HL-60/S4 treated with phorbol 12-myristate 13-acetate at 8.2 ng/mL for 4 days and 3 days (cell line): ENCODE data around the gene SCNN1G.

Source experiments
- in situ Hi-C: fragments of 300-500 bp; cut with MboI; formaldehyde crosslinking; loops from 2 replicates; pipeline ENCODE4 v1.15.0; 2022; ENCODE audit warnings: low sequenced_read_pairs

SCNN1G gene

GRCh38 chr16:23195366-23195978, 12.9 kb downstream of the SCNN1G start:
- in situ Hi-C loops = no loop called here

- in situ Hi-C loops = no loop called here
Observed at GRCh38 chr16:23196539-23196938, 14.0 kb downstream of the SCNN1G start.

- in situ Hi-C loops = no loop called here
Observed at GRCh38 chr16:23202166-23202565, 19.6 kb downstream of the SCNN1G start.

DNA sequence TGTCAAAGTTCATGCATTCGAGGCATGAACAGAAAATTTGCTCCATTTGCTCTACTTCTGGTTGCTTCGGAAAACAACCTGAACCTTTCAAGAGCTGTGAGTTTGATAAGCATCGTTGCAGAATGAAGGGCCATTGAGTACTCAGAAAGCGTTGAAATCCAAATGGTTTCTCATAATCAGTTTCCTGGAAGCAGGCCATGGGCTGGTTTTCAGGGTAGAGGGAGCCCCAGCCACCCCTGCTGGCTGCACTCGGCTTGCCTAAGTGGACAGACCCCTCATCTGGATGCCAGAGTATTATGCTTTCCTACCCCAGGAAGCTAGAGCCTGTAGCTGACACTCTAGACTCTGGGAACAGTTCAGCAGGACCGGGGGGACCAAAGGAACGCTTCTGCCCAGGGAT, 24.4 kb downstream of the SCNN1G start:
- in situ Hi-C loops = no loop called here

DNA sequence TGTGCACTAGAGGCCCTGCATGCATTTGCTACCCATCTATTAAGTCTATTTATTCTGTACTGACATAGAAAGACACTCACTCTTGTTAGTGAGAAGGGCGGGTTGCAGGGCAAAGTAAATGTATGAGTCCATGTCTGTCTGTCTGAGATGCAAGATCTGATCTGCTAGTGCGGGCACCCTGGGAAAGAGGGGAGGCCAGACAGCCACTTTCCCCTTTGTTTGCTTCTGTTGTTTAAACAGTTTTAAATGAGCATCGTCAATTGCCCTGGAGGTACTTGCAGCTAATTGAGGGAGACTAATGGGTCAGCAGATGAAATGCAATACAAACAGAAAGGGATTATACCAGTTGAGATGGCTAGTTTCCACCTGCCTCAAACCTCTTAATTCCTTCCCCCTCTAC, 24.9 kb downstream of the SCNN1G start:
- in situ Hi-C loops = no loop called here

- in situ Hi-C loops = no loop called here
Observed at GRCh38 chr16:23209606-23210005, 27.1 kb downstream of the SCNN1G start.

- in situ Hi-C loops = no loop called here
Observed at GRCh38 chr16:23213831-23214230, 31.3 kb downstream of the SCNN1G start.

GRCh38 chr16:23214796-23215195, 32.3 kb downstream of the SCNN1G start:
- in situ Hi-C loops = no loop called here

DNA sequence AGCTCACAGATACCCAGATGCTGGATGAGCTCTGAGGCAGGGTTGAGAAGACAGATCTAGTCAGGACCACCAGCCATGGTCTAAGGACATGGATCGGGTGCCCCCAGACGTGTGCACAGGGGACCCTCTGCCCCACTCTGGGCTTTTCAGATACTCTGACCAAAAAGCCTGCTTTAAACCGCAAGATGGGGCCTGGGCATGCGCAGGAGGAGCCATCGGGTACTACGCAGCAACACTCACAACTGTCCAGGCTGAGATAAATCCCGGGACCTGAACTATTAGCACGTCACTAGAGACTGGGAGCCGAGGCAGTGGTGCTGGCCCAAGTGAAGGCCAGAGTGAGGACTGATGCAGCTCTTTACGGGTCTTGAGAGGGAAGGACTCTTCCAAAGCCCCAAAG, 32.9 kb downstream of the SCNN1G start:
- in situ Hi-C loops = no loop called here

DNA sequence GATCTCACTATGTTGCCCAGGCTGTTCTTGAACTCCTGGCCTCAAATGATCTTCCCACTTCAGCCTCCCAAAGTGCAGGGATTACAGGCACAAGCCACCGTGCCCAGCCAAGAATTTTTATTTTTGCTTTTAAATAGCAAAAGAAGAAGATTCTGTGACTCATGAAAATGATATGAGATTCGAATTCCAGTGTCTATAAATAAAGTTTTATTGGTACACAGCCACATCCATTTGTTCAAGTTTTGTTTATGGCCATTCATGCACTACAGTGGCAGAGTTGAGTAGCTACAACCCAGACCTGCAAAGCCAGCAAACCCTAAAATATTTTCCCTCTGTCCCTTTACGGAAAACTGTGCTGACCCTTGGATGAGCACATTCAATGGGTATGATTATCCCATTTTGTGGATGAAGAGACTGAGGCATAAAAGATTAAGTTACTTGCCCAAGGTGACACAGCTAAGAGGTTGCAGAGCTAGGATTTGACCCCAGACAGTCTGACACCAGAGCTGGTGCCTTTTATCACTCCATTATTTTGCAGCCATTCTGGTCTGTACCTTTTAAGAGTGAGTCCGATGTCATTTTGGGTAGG, 34.2 kb downstream of the SCNN1G start:
- in situ Hi-C loops = no loop called here

- in situ Hi-C loops = no loop called here
Observed at GRCh38 chr16:23217646-23218045, 35.1 kb downstream of the SCNN1G start.

GRCh38 chr16:23222929-23223328, 40.4 kb downstream of the SCNN1G start:
- in situ Hi-C loops = no loop called here

GRCh38 chr16:23223368-23223767, 40.8 kb downstream of the SCNN1G start:
- in situ Hi-C loops = no loop called here

GRCh38 chr16:23225109-23225508, 42.6 kb downstream of the SCNN1G start:
- in situ Hi-C loops = no loop called here

DNA sequence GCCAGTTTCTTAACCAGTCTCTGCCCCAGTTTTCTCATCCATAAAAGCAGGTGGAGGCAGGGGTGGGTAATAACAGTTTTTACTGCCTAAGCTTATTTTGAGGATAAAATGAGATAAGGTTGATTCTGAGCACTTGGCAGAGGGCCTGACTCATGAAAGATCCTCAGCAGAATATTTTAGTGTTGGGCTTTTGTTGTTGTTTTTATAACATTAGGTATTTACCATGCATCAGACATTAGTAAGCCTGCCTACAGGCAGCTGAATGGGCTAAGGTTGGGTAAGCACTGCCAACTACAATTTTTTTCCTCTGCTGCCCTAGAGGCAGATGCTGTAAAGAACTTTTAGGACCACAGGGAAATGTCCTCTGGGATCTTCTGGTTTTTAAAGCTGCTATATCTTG, 43.1 kb downstream of the SCNN1G start:
- in situ Hi-C loops = no loop called here

DNA sequence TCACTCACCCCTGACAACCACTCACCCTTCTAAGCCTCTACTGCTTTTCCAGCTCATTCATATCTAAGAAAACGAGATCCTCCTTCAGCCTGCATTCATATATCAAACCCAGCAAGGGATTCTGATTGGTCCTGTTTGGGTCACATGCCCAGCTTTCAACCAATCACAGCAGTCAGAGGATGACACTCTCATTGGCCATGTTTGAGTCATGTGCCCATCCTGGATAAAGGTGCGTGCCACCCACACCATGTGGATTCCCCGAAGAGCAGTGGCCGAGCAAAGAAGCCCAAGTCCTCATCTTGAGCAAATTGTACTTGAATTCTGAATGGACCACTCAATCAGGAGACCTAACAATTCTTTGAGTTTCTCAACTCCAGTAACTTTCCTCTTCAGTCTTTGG, 45.0 kb downstream of the SCNN1G start:
- in situ Hi-C loops = no loop called here

- in situ Hi-C loops = no loop called here
Observed at GRCh38 chr16:23229714-23230113, 47.2 kb downstream of the SCNN1G start.

DNA sequence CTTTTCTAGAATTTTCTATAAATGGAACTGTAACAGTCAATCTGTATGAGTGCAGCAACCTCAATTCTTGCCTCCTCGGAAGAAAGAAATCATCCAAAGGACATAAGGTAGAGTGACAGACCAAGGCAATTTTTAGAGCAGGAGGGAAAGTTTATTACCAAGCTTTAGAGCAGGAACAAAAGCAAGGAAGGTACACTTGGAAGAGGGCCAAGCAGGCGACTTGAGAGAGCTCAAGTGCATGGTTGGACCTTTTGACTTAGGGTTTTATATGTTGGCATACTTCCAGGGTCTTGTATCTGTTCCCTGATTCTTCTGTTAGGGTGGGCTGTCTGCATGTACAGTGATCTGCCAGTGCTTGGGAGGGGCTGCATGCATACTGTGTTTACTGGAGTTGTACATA, 50.3 kb downstream of the SCNN1G start:
- in situ Hi-C loops = no loop called here

- in situ Hi-C loops = no loop called here
Observed at GRCh38 chr16:23235176-23235575, 52.6 kb downstream of the SCNN1G start.

DNA sequence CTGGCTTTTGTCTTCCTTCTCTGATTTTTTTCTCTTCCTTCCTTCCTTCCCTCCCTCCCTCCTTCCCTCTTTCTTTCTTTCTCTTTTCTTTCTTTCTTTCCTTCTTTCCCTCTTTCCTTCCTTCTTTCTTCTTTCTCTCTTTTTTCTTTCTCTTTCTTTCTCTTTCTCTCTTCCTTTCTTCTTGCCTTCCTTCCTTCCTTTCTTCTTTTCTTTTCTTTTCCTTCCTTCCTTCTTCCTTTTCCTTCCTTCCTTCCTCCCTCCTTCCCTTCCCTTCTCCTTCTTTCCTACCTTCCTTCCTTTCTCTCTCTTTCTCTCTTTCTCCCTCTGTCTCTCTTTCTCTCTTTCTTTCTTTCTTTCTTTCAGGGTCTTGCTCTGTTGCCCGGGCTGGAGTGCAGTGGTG, 54.4 kb downstream of the SCNN1G start:
- in situ Hi-C loops = no loop called here

DNA sequence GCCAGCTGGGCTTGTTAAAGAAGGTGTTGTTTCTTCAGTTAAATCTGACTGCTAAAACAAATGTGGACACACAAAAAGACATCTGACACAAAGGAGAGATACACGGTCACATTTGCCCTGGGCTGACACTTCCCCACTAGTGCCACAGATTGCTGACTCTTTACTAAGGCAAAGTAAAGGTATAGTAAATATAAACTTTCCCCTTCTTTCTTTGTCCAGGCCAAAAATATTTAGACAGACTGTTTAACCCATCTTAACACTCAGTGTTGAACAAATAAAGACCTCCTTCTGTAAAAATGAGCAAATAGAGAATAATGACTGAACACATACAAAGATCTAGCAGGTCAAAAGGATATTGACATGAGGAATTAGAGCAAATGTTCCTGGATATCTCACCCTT, 58.4 kb downstream of the SCNN1G start:
- in situ Hi-C loops = no loop called here

GRCh38 chr16:23244122-23244521, 61.6 kb downstream of the SCNN1G start:
- in situ Hi-C loops = no loop called here

- in situ Hi-C loops = no loop called here
Observed at GRCh38 chr16:23245268-23245667, 62.7 kb downstream of the SCNN1G start.
